ENCODE measurements around the gene TGFBR3L.

DNA sequence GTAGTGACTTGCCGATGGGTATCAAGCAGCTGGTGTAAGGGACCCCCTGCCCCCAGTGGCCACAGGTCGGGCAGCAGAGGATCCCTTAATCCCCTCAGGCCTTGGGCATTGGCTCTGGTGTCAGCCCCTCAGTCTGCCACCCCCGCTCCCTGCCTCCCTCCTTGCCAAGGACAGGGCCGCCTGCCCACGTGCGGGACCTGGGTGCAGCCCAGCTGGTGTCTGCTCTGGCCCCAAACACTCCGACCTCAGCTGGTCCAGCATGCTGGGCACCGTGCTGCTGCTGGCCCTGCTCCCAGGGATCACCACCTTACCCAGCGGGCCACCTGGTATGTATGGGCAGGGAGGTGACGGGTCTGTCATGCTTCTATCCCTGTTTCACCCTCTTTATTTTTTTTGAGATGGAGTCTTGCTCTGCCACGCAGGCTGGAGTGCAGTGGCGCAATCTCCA, at the start of gene TGFBR3L:
- no peak for TF ChIP-seq POLR2A (IDR thresholded peaks at IDR 0.05)
- TF ChIP-seq, protein P1, sequence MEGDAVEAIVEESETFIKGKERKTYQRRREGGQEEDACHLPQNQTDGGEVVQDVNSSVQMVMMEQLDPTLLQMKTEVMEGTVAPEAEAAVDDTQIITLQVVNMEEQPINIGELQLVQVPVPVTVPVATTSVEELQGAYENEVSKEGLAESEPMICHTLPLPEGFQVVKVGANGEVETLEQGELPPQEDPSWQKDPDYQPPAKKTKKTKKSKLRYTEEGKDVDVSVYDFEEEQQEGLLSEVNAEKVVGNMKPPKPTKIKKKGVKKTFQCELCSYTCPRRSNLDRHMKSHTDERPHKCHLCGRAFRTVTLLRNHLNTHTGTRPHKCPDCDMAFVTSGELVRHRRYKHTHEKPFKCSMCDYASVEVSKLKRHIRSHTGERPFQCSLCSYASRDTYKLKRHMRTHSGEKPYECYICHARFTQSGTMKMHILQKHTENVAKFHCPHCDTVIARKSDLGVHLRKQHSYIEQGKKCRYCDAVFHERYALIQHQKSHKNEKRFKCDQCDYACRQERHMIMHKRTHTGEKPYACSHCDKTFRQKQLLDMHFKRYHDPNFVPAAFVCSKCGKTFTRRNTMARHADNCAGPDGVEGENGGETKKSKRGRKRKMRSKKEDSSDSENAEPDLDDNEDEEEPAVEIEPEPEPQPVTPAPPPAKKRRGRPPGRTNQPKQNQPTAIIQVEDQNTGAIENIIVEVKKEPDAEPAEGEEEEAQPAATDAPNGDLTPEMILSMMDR (IDR thresholded peaks at IDR 0.05), result no peak

All from body of pancreas (tissue), 4 donors.